Measurements from ENCODE around the gene LRRD1.
"Not testable (repeated sequence)": the region's sequence is repeated elsewhere in the genome, so short reads cannot be mapped to it uniquely, and the experiment has no call there.

Gene LRRD1

GRCh38 chr7:92178928-92179924 is at the start of gene LRRD1:
Gene LRRD1 (minus strand): TSS chr7:92179142. CDS start chr7:92165202, 13,940 bp downstream.
- H3K4me3 ChIP-seq (ENCODE audit: low read depth, low read length), result peak within 1 kb of the TSS; percentile 20

- H3K4me3 ChIP-seq (ENCODE audit: low read depth, low read length), result no peak overlapping the region
These were observed 49.8 kb upstream of the LRRD1 start for GRCh38 chr7:92228742-92229141.

- H3K4me3 ChIP-seq (ENCODE audit: low read depth, low read length), result no peak overlapping the region
These were observed 49.2 kb upstream of the LRRD1 start for GRCh38 chr7:92228100-92228499.

GRCh38 chr7:92226981-92227380 is 48.0 kb upstream of the LRRD1 start:
- no peak overlapping the region for H3K4me3 ChIP-seq (ENCODE audit: low read depth, low read length)

- no peak overlapping the region for H3K4me3 ChIP-seq (ENCODE audit: low read depth, low read length)
These were observed 42.8 kb upstream of the LRRD1 start for GRCh38 chr7:92221766-92222165.

- H3K4me3 ChIP-seq (ENCODE audit: low read depth, low read length), result no peak overlapping the region
These were observed 27.7 kb upstream of the LRRD1 start for GRCh38 chr7:92206672-92207071.

GRCh38 chr7:92205987-92206386 is 27.0 kb upstream of the LRRD1 start:
- no peak overlapping the region for H3K4me3 ChIP-seq (ENCODE audit: low read depth, low read length)

- H3K4me3 ChIP-seq (ENCODE audit: low read depth, low read length), result no peak overlapping the region
These were observed 21.8 kb upstream of the LRRD1 start for GRCh38 chr7:92200791-92201190.

GRCh38 chr7:92192326-92192725 is 13.4 kb upstream of the LRRD1 start:
- H3K4me3 ChIP-seq (ENCODE audit: low read depth, low read length), result no peak overlapping the region

GRCh38 chr7:92189246-92189645 is 10.3 kb upstream of the LRRD1 start:
- not testable (repeated sequence) for H3K4me3 ChIP-seq (ENCODE audit: low read depth, low read length)

- not testable (repeated sequence) for H3K4me3 ChIP-seq (ENCODE audit: low read depth, low read length)
These were observed 5.4 kb upstream of the LRRD1 start for GRCh38 chr7:92184294-92184693.

- H3K4me3 ChIP-seq (ENCODE audit: low read depth, low read length), result no peak overlapping the region
These were observed 1.6 kb downstream of the LRRD1 start for GRCh38 chr7:92177362-92177761.

GRCh38 chr7:92169529-92169928 is 9.4 kb downstream of the LRRD1 start:
- H3K4me3 ChIP-seq (ENCODE audit: low read depth, low read length), result not testable (repeated sequence)

GRCh38 chr7:92161271-92161670 is 17.7 kb downstream of the LRRD1 start:
- no peak overlapping the region for H3K4me3 ChIP-seq (ENCODE audit: low read depth, low read length)

GRCh38 chr7:92158660-92159575 is 20.0 kb downstream of the LRRD1 start:
- no peak overlapping the region for H3K4me3 ChIP-seq (ENCODE audit: low read depth, low read length)

- no peak overlapping the region for H3K4me3 ChIP-seq (ENCODE audit: low read depth, low read length)
These were observed 22.0 kb downstream of the LRRD1 start for GRCh38 chr7:92156990-92157389.

GRCh38 chr7:92155108-92155739 is 23.7 kb downstream of the LRRD1 start:
- no peak overlapping the region for H3K4me3 ChIP-seq (ENCODE audit: low read depth, low read length)

GRCh38 chr7:92150450-92151017 is 28.4 kb downstream of the LRRD1 start:
- H3K4me3 ChIP-seq (ENCODE audit: low read depth, low read length), result no peak overlapping the region

GRCh38 chr7:92149736-92150239 is 29.2 kb downstream of the LRRD1 start:
- no peak overlapping the region for H3K4me3 ChIP-seq (ENCODE audit: low read depth, low read length)

- H3K4me3 ChIP-seq (ENCODE audit: low read depth, low read length), result not testable (repeated sequence)
These were observed 35.6 kb downstream of the LRRD1 start for GRCh38 chr7:92143192-92143880.
